HG03521 (cell line): ENCODE measurements around the gene OTOG.

ENCODE experiments used
- ATAC-seq: cut with Tn5 transposase; IDR thresholded peaks from one replicate; pipeline ENCODE4 v1.9.1; 2021; ENCODE audit warnings: mild to moderate bottlenecking, moderate library complexity; ENCODE audit not compliant: unreplicated experiment

Gene OTOG

GRCh38 chr11:17547051-17547577, at the start of gene OTOG:
Gene OTOG, plus strand, starts transcription at chr11:17547259. Its CDS starts 114 bp downstream, at chr11:17547373.
- no peak for ATAC-seq

DNA sequence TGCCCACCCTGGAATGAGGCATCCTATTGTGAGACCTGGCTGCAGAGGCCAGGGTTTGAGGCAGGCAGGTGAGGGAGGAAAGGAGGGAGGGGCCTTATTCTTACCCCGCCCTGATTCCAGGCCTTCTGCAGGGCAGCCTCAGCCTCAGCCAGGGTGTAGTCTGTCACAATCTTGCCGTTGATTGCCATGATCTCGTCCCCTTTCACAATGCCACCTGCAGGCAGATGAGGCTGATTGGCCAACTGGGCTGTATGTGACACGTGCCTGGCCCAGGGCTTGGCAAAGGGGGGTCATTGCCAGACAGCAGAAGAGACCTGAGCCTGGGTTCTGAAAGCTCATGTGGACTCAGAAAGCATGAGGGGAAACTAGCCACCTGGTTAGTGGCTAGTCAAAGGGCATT, 49.0 kb upstream of the OTOG start:
- no peak for ATAC-seq

DNA sequence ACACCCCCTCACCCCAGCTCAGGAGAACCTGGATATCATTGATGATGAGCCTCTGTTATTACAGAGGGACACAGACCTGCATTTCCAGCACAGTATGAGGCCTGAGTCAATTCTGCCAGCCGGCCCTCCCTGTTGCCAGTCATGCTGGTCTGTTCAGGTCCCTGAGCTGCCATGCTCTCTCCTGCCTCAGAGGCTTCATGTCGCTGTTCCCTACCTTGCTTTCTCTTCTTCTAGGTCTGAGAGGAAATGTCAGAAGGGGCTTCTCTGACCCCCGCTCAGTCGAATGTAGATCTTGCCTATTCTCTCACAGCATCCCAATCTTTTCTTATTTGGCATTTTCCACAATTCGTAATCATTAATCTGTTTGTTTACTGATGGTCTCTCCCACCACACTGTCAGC, 48.6 kb upstream of the OTOG start:
- ATAC-seq: no peak

DNA sequence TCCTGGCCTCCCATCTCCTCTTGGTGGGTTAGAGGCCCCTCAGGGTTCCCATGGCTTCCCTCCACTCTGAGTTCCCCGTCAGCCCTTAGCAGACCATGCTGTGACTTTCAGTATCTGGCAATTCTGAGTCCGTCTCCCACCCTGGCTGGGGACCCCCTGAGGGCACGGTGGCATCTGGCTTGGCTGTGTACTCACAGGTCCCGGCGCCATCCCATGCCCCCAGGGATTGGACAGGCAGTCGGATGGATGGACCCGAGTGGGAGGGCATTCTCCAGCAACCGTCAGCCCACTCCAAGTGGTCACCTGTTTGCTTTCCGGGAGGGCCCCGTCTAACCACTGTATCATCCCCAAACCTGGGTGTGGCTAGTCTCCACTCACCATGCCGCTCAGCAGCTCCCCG, 46.4 kb upstream of the OTOG start:
- ATAC-seq: no peak

- no peak for ATAC-seq
These were observed 44.4 kb upstream of the OTOG start for GRCh38 chr11:17502630-17503029.

GRCh38 chr11:17504330-17505107, 42.5 kb upstream of the OTOG start:
- ATAC-seq: peak; percentile 46

- no peak for ATAC-seq
These were observed 41.9 kb upstream of the OTOG start for GRCh38 chr11:17505146-17505545.

DNA sequence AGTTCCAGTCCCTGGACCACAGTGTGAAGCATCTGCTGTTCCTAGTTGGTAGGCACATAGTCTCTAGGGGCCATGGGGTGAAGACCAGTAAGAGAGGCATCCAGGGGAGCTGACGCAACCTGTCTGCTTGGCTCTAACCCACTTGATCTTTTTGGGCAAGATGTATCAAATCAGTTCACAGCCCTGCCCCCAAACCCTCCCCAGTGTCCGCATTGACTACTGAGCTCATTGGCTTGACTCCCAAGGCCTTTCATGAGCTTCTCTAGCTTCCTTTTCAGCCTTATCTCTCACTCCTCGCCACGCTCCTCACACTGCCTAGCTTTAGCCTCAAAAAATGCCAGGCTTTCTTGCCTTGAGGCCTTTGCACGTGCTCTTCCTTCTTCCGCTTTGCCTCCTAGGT, 40.7 kb upstream of the OTOG start:
- no peak for ATAC-seq

DNA sequence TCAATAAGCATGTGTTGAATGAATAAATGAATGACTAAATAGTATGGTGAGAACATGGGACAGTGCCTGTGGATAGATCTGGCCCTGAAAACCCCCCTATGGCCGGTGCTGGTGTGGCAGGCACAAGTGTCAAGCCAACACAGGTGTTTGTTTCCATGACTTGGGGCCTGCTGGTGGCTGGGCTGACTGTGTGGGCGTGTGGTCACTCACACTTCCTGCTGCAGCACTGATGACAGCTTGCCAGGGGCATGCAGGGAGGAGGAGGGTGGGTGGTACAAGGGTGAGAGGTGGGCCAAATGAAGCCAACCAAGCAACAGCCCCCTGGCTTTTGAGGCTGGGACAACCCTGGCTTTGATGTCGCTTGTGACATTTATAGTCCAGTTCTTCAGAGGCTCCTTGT, 40.1 kb upstream of the OTOG start:
- ATAC-seq: peak; percentile 52

GRCh38 chr11:17507773-17508172, 39.3 kb upstream of the OTOG start:
- no peak for ATAC-seq

DNA sequence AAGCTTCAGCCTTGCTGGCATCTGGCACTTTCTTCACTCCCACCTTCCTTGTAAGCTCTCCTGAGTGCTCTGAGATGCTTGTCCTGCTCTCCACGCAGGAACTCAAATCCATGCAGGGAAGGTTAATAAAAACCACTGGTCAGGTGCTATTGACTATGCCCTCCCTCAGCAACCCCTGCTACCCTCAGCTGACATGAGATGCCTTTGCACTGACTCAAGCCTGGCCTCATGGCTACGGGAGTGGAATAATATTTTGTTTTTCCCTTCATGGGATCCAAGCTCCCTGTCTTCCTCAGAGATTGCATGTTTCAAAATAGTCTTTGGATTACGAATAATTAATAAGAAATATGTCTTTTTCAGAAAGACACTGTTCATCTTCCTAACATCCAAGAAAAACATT, 38.8 kb upstream of the OTOG start:
- no peak for ATAC-seq

- no peak for ATAC-seq
These were observed 38.3 kb upstream of the OTOG start for GRCh38 chr11:17508791-17509190.

GRCh38 chr11:17510507-17511206, 36.4 kb upstream of the OTOG start:
- ATAC-seq: no peak

- no peak for ATAC-seq
These were observed 35.5 kb upstream of the OTOG start for GRCh38 chr11:17511571-17511970.

GRCh38 chr11:17512101-17512500, 35.0 kb upstream of the OTOG start:
- ATAC-seq: no peak

DNA sequence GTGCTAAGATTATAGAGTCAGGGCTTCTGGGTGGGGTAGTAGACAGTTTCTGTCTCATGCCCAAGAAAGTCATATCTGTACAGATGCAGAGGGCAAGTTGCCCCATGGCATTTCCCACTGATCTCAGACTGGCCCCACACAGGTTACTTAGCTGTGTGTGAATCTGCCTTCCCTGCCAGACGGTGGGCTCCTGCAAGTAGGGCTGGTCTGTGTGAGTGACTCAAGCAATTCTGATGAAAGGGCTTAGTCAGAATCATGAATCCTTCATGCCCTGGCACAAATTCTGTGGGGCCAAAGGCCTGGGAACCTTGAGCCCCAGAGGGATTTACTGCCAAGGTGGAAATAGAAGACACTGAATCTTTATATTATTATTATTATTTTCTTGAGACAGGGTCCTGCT, 33.2 kb upstream of the OTOG start:
- no peak for ATAC-seq

DNA sequence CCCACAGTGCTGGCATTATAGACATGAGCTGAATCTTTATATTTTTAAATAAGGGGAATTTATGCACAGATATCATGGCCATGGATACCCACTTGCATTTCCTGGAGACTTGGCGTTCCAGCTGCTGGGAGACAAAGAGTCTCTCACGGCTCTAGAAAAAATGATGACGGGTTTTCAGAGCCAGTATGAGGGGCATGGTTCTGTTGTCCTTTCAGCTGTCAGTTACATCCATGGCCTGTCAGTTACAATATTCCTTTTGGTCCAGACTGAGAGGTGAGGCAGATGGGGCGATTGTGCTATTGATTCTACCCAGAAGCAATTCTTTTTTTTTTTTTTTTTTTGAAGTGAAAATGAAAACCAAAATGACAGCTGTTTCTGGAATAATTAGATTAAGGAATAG, 32.6 kb upstream of the OTOG start:
- ATAC-seq: no peak

DNA sequence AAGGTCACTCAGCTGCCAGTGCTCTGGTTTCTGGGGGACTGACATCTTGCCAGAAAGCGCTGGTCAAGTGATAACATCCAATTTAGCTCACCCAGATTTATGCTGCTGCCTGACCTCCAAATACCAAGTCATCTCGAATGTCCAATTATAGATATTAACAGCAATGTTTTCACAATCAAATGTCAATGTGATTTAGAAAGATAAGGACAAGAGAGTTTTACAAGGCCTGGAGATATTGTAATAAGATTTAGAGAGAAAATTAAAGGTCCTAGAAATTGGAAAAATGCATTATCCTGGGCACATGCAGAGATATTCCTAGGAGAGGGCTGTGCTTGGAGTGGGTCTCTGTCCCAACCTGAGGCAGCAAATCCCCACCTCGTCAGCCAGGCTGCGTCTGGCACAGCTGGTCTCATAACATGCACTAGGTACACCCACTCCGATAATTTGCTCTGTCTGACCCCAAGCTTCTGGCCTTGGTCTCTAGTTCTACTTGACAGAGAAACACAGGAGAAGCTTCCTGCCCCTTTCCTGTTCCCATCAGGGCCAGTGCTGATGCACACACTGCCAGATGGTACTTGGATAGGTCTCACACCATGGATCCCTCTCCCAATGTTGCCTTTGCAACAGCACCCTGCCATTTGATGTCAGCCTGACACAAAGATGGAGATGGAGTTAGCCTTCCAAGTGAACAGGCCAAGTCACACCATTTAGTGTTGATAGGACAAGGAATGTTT, 31.4 kb upstream of the OTOG start:
- ATAC-seq: no peak

DNA sequence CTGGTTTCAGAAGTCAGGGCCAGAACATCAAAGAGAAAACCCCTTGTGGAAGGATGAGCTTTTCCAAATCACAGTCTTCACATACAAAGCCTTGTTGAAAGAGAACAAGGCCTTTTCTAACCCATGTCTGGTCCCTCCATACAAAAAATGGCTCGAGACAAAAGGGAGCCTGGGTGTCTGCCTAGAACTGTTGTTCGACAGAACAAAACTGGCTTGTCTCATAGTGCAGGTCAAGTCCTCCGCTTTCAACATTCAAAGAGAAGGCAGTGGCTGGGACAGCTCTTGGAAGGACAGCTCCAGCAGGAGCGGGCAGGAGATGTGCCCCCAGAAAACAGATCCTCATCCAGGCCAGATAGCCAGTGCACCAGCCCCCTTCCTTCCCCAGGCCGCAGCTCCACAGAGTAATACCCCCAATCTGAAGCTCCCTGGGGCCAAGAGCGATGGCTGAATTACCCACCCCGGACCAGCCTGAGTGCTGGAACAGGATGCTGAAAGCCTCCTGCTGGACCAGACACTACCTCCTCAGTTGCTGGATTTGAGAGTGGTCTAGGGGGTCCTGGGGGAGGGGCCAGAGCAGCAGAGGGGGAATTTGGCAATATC, 30.4 kb upstream of the OTOG start:
- no peak for ATAC-seq

DNA sequence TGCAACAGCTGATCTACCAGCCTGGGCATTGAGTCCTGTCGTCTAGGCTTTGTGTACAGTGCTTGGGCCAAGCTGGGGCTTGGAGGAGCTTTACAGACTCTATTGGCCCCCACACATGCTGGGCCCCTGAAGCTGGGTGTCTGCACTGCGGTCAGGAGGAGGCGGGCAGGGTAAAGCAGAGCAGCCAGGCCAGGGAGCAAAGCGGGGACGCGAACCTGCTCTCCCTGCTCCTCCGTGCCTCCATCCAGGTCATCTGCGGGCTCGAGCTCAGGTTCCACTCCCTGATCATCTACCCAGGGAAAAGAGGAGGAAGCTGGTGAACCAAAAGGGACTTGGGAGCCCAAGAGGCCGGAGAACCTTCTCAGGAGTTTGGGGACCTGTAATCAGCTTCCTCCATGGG, 29.9 kb upstream of the OTOG start:
- no peak for ATAC-seq

- ATAC-seq: no peak
These were observed 28.7 kb upstream of the OTOG start for GRCh38 chr11:17518366-17518765.
